Midbrain (tissue), 1 donor: ENCODE data around the gene LRCH1.

Experiments
- DNase-seq: peaks from one replicate; lab custom pipeline; 2025; lab: John Stamatoyannopoulos, UW

The LRCH1 gene

GRCh38 chr13:46665633-46666482 lies 112.9 kb downstream of the LRCH1 start:
- no peak for DNase-seq

- no peak for DNase-seq
Measured at GRCh38 chr13:46666727-46667456, 113.9 kb downstream of the LRCH1 start.

- no peak for DNase-seq
Measured at GRCh38 chr13:46667687-46668281, 114.8 kb downstream of the LRCH1 start.

- peak; percentile 30 for DNase-seq
Measured at GRCh38 chr13:46668302-46668720, 115.3 kb downstream of the LRCH1 start.

GRCh38 chr13:46668931-46669525 lies 116.1 kb downstream of the LRCH1 start:
- no peak for DNase-seq

GRCh38 chr13:46672338-46673090 lies 119.5 kb downstream of the LRCH1 start:
- no peak for DNase-seq

- DNase-seq, result no peak
Measured at GRCh38 chr13:46675016-46675415, 122.0 kb downstream of the LRCH1 start.

- no peak for DNase-seq
Measured at GRCh38 chr13:46676378-46676725, 123.4 kb downstream of the LRCH1 start.

GRCh38 chr13:46679369-46680120 lies 126.6 kb downstream of the LRCH1 start:
- DNase-seq, result no peak

- no peak for DNase-seq
Measured at GRCh38 chr13:46682015-46682414, 129.0 kb downstream of the LRCH1 start.

- DNase-seq, result no peak
Measured at GRCh38 chr13:46682707-46683106, 129.7 kb downstream of the LRCH1 start.

- no peak for DNase-seq
Measured at GRCh38 chr13:46683676-46684260, 130.8 kb downstream of the LRCH1 start.

- no peak for DNase-seq
Measured at GRCh38 chr13:46684287-46685001, 131.5 kb downstream of the LRCH1 start.

- no peak for DNase-seq
Measured at GRCh38 chr13:46685006-46685730, 132.2 kb downstream of the LRCH1 start.

GRCh38 chr13:46686171-46686570 lies 133.2 kb downstream of the LRCH1 start:
- no peak for DNase-seq

- no peak for DNase-seq
Measured at GRCh38 chr13:46687810-46688209, 134.8 kb downstream of the LRCH1 start.

- DNase-seq, result no peak
Measured at GRCh38 chr13:46688306-46688705, 135.3 kb downstream of the LRCH1 start.

GRCh38 chr13:46698014-46698413 lies 145.0 kb downstream of the LRCH1 start:
- DNase-seq, result no peak

- no peak for DNase-seq
Measured at GRCh38 chr13:46698910-46699460, 146.0 kb downstream of the LRCH1 start.
